Endothelial cell of umbilical vein (primary cell): Measurements from ENCODE around the gene HNRNPH1. TPM values are rescaled to one million over a fixed set of nuclear protein-coding genes. Genes with fewer than 3 reads are reported as not detected.

Experiments used
- BruUV-seq: library from RNA; stranded (reverse); fragments of 400-500 nt; replicated peaks from 2 replicates; lab custom pipeline; 2021; lab: Mats Ljungman, UMichigan
- CTCF ChIA-PET: fragments of 300-600, 350-600 bp; sonication (Branson Sonifier 250); formaldehyde crosslinking; loops from one replicate; lab custom pipeline; 2021; ENCODE audit warnings: antibody characterized with exemption, inconsistent platforms; lab: Charles Lee
- POLR2A ChIA-PET: fragments of 300-600, 350-600 bp; sonication (Branson Sonifier 250); formaldehyde crosslinking; loops from one replicate; lab custom pipeline; 2021; ENCODE audit warnings: antibody characterized with exemption, inconsistent platforms; lab: Charles Lee
- DNase-seq: peaks from one replicate; pipeline ENCODE4 v3.0.0-alpha.2; 2011; ENCODE audit warnings: low read depth, low spot score
- FAIRE-seq: peaks from 2 replicates; lab custom pipeline; 2011; peaks lifted over from hg19 to GRCh38; lab: Jason Lieb, UNC
- H2AFZ ChIP-seq: 2 replicates; pipeline ENCODE4 v1.6.0; 2012; ENCODE audit warnings: low read depth, low read length, control low read depth, inconsistent platforms
- H3K27ac ChIP-seq: 2 replicates; pipeline ENCODE4 v1.5.1; 2011; ENCODE audit warnings: low read depth, mild to moderate bottlenecking, control low read depth, low read length, moderate library complexity; ENCODE audit not compliant: insufficient read depth
- H3K27me3 ChIP-seq, 2 experiments: 2 replicates each; pipeline versions ENCODE4 v1.6.0 to v1.6.1; 2011; ENCODE audit warnings: low read length in 2 of 2, mixed read lengths in 1 of 2; ENCODE audit not compliant: control insufficient read depth in 2 of 2, insufficient read depth in 2 of 2
- H3K36me3 ChIP-seq, 2 experiments: 2 replicates in 1 of 2; 3 replicates in 1 of 2; pipeline ENCODE4 v1.5.1; 2011; ENCODE audit warnings: low read length in 2 of 2, mild to moderate bottlenecking in 1 of 2, moderate library complexity in 1 of 2; ENCODE audit not compliant: control insufficient read depth in 2 of 2, insufficient read depth in 2 of 2; ENCODE audit errors: extremely low read depth in 1 of 2
- H3K4me1 ChIP-seq: 3 replicates; pipeline ENCODE4 v1.5.1; 2011; ENCODE audit warnings: mild to moderate bottlenecking, low read length; ENCODE audit not compliant: control insufficient read depth, insufficient read depth; ENCODE audit errors: extremely low read depth
- H3K4me2 ChIP-seq: 2 replicates; pipeline ENCODE4 v1.6.1; 2011; ENCODE audit warnings: low read length, control low read depth, mixed read lengths; ENCODE audit not compliant: insufficient read depth
- H3K4me3 ChIP-seq, 3 experiments: fragments of 200-600 bp in 1 of 3; sonication (generic), shearing (Covaris generic) in 1 of 3; replicated peaks in 1 of 3; 2 replicates each; pipeline ENCODE4 v1.5.1; 2011 to 2016; ENCODE audit warnings: control low read depth in 3 of 3, low read length in 3 of 3, mild to moderate bottlenecking in 2 of 3, inconsistent platforms in 1 of 3, low read depth in 1 of 3, moderate library complexity in 1 of 3; ENCODE audit not compliant: insufficient read depth in 1 of 3
- H3K79me2 ChIP-seq: 2 replicates; pipeline ENCODE4 v1.6.0; 2012; ENCODE audit warnings: low read length, inconsistent platforms; ENCODE audit not compliant: control insufficient read depth, insufficient read depth
- H3K9ac ChIP-seq: replicated peaks from 2 replicates; pipeline ENCODE3; 2011; ENCODE audit warnings: low read length, control low read depth; ENCODE audit not compliant: insufficient read depth; ENCODE audit errors: extremely low read depth
- H3K9me1 ChIP-seq: replicated peaks from 3 replicates; pipeline ENCODE4 v1.6.0; 2011; ENCODE audit warnings: mild to moderate bottlenecking, low read length; ENCODE audit not compliant: control insufficient read depth, insufficient read depth; ENCODE audit errors: extremely low read depth
- H3K9me3 ChIP-seq: replicated peaks from 2 replicates; pipeline ENCODE4 v1.5.1; 2012; ENCODE audit warnings: low read length, inconsistent platforms; ENCODE audit not compliant: control insufficient read depth, insufficient read depth
- H4K20me1 ChIP-seq: replicated peaks from 2 replicates; pipeline ENCODE3; 2011; ENCODE audit warnings: mild to moderate bottlenecking, low read length; ENCODE audit not compliant: control insufficient read depth, insufficient read depth; ENCODE audit errors: extremely low read depth
- EZH2 ChIP-seq: IDR thresholded peaks from 2 replicates; pipeline ENCODE4 v1.6.1; 2012; ENCODE audit warnings: borderline replicate concordance, low read depth, mild to moderate bottlenecking, moderate library complexity, low read length, inconsistent platforms; ENCODE audit not compliant: severe bottlenecking
- FOS ChIP-seq: IDR thresholded peaks from 2 replicates; pipeline ENCODE4 v1.6.1; 2011; ENCODE audit warnings: mild to moderate bottlenecking, low read length, moderate library complexity, borderline replicate concordance; ENCODE audit not compliant: insufficient read depth
- GATA2 ChIP-seq: IDR thresholded peaks from 2 replicates; pipeline ENCODE4 v1.7.0; 2011; ENCODE audit warnings: low read depth, mild to moderate bottlenecking, moderate library complexity, mixed read lengths, low read length; ENCODE audit not compliant: insufficient read length, insufficient read depth
- JUN ChIP-seq: IDR thresholded peaks from 2 replicates; pipeline ENCODE4 v1.6.1; 2011; ENCODE audit warnings: borderline replicate concordance, low read depth; ENCODE audit not compliant: insufficient read length, insufficient read depth
- MYC ChIP-seq: IDR thresholded peaks from one replicate; pipeline ENCODE4 v1.6.1; 2011; ENCODE audit warnings: mild to moderate bottlenecking, low read depth, low read length
- POLR2A ChIP-seq: IDR thresholded peaks from 2 replicates; pipeline ENCODE4 v1.6.1; 2012; ENCODE audit warnings: low read depth, mild to moderate bottlenecking, control low read depth, low read length
- POLR2AphosphoS5 ChIP-seq: IDR thresholded peaks from 2 replicates; pipeline ENCODE4 v1.6.1; 2012; ENCODE audit warnings: low read depth, mild to moderate bottlenecking, control low read depth, low read length, moderate library complexity; ENCODE audit not compliant: insufficient read depth
- dilution Hi-C: fragments of 300-500 bp; cut with MboI; formaldehyde crosslinking; loops from one replicate; pipeline ENCODE4 v1.15.0; 2019; ENCODE audit warnings: low sequenced_read_pairs; ENCODE audit not compliant: extremely low pct_ligation_motif_present
- intact Hi-C: fragments of 100-400 bp; cut with micrococcal nuclease; formaldehyde crosslinking; loops from one replicate; pipeline ENCODE4 v1.10.0; 2022
- polyA plus RNA-seq, 4 experiments: library from polyadenylated mRNA; depleted of rRNA in 3 of 4; stranded (reverse) in 3 of 4; unstranded in 1 of 4; fragments of >200 nt; gene quantifications; 2 replicates each; pipeline versions ENCODE4 v1.2.1 to v1.2.3, GENCODE V29; 2011 to 2012; ENCODE audit warnings: missing spikeins in 1 of 4
- total RNA-seq: library from RNA; stranded (reverse); gene quantifications from 2 replicates; pipeline ENCODE4 v1.2.3, GENCODE V29; 2021
- TF ChIP-seq, protein P1 (sequence below): IDR thresholded peaks from 2 replicates; pipeline ENCODE4 v1.6.1; 2011; ENCODE audit not compliant: insufficient read depth, insufficient read length
- TF ChIP-seq, protein P2 (sequence below), 2 donors: IDR thresholded peaks; 1 replicate in 1 of 2; 2 replicates in 1 of 2; pipeline ENCODE4 v1.5.1; 2011; ENCODE audit warnings: low read length in 2 of 2, mild to moderate bottlenecking in 2 of 2, moderate library complexity in 2 of 2, control low read depth in 1 of 2, inconsistent platforms in 1 of 2, low read depth in 1 of 2; ENCODE audit not compliant: insufficient read depth in 1 of 2; ENCODE audit errors: extremely low read depth in 1 of 2

Gene HNRNPH1
- total and polyA plus RNA-seq, 2 donors (not counting 3 experiments of a cell fraction or from before 2014, with no cell fraction given) = 348 to 993 TPM

DNA sequence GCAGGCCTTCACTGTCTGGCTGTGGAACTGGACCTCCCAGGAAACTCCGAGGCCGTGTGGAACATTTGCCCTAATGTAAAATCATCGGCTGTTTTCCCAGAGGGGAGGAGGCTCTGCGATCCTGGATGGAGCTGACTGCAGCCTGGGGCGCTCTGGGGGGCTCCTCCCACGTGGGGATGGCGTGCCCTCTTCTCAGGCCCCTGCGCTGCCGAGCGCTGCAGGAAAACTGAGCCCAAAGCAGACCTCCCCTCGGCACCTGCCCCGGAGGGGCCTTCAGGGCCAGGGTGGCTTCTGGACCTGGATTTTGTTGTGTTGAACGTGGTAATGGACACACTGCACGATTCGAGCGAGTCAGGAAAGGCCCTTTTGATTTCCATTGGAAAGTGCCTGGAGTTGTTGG is 23.9 kb downstream of the HNRNPH1 start:
- H3K9ac ChIP-seq = no peak overlapping the region
- dilution Hi-C loops = no loop called here
- POLR2A ChIA-PET = no interaction called here

More for the DNA sequence above, 23.9 kb downstream of the HNRNPH1 start:
- H3K4me2 ChIP-seq = no peak overlapping the region
- no peak overlapping the region for H2AFZ ChIP-seq
- peaks cover 2 to 40% of the 10 kb centered on the region in 2 experiments for H3K36me3 ChIP-seq
- BruUV-seq = no TSS peak
- CTCF ChIA-PET = no interaction called here
- H3K9me1 ChIP-seq = no peaks in the 10 kb centered on the region
- no peaks in the 10 kb centered on the region for H4K20me1 ChIP-seq
- H3K27me3 ChIP-seq = no peaks in the 10 kb centered on the region
- H3K4me3 ChIP-seq = no peak overlapping the region
- H3K9me3 ChIP-seq = no peaks in the 10 kb centered on the region
- FAIRE-seq (no peak), DNase-seq (no peak)
- H3K79me2 ChIP-seq = no peaks in the 10 kb centered on the region
- intact Hi-C loops = no loop called here
- no peaks in the 10 kb centered on the region for H3K4me1 ChIP-seq
- TF ChIP-seq FOS = no peak
- TF ChIP-seq, protein P1, sequence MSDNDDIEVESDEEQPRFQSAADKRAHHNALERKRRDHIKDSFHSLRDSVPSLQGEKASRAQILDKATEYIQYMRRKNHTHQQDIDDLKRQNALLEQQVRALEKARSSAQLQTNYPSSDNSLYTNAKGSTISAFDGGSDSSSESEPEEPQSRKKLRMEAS = no peak
- TF ChIP-seq, protein P2, sequence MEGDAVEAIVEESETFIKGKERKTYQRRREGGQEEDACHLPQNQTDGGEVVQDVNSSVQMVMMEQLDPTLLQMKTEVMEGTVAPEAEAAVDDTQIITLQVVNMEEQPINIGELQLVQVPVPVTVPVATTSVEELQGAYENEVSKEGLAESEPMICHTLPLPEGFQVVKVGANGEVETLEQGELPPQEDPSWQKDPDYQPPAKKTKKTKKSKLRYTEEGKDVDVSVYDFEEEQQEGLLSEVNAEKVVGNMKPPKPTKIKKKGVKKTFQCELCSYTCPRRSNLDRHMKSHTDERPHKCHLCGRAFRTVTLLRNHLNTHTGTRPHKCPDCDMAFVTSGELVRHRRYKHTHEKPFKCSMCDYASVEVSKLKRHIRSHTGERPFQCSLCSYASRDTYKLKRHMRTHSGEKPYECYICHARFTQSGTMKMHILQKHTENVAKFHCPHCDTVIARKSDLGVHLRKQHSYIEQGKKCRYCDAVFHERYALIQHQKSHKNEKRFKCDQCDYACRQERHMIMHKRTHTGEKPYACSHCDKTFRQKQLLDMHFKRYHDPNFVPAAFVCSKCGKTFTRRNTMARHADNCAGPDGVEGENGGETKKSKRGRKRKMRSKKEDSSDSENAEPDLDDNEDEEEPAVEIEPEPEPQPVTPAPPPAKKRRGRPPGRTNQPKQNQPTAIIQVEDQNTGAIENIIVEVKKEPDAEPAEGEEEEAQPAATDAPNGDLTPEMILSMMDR (IDR thresholded peaks at IDR 0.05; ENCODE audit: extremely low read depth in 1 of 2, insufficient read depth in 1 of 2, low read depth in 1 of 2, low read length in 2 of 2) = no peak
- TF ChIP-seq POLR2AphosphoS5 = no peak
- no peak for TF ChIP-seq JUN
- no peak for TF ChIP-seq GATA2
- no peak for TF ChIP-seq POLR2A
- no peak for TF ChIP-seq EZH2
- TF ChIP-seq MYC = no peak
- no peak overlapping the region for H3K27ac ChIP-seq
